ENCODE measurements around the gene UBXN6.
A peak's percentile ranks its signal among the peaks of the same experiment; 100 is the strongest.

The UBXN6 gene

DNA sequence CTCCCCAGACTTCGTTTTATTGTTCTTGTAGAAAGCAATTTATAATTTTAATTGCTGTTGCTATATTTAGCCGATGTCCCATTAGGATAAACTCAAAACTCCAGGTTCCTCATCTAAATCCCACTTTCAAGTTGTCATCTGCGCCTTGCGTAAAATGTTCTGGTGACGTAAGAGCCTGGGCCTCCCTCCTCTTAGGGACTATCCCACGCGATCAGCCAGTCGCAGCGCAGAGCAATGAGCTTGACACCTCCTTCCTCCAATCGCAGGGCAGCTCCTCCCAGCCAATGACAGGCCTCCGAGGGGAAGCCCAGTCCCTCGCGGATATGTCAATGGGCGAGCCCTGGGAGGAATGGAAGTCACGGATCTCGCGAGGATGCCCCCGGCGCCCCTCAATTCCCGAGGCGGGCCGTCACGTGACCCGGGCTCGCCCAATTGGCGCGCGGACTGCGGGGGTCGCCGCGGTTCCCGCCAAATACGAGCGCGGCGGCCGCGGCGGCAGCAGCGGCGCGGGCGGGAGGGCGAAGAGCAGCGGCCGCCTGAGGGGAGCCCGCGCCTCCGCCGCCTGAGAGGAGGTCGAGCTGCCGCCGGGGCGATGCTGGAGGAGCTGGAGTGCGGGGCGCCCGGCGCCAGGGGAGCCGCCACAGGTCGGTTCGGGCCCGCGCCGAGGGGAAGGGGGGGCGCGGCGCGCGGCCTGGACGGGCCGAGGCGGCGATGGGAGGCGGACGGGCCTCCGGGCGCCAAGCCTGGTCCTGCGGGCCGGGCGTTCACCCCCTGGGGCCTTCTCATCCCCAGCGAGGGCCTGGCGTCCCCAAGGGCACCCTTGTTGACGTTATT, 55.2 kb downstream of the UBXN6 start, which contains the start of gene CHAF1A:
Gene CHAF1A, plus strand, starts transcription at position 470 of the 834 bp plus-strand sequence. Its CDS starts 123 bp downstream, at position 593.
- peak; percentile 100 for DNase-seq

GRCh38 chr19:4401769-4402170, 55.8 kb downstream of the UBXN6 start:
- no peak for DNase-seq

GRCh38 chr19:4400135-4400936, 57.3 kb downstream of the UBXN6 start, which contains the start of gene SH3GL1:
SH3GL1 (minus strand) TSS chr19:4400547; CDS start chr19:4400368, 179 bp downstream.
- peak; percentile 95 for DNase-seq

DNA sequence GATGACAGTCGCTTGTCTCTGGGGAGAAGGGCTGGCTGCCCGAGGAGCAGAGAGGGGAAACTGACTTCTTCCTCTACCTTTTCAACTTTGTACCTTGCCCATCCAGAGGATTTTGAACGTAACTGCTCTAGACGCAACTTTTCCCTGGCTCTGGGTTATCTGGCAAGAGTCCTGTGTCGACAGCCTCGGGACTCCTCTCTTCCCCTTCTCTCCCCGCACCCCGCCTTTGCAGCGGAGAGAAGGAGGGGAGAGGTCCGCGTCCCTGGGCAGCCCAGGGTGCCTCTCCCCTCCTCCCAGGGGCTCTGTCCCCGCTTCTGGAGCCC, 57.8 kb downstream of the UBXN6 start:
- DNase-seq = no peak

- DNase-seq = no peak
Observed at GRCh38 chr19:4396949-4397783, 60.4 kb downstream of the UBXN6 start.
